Naive thymus-derived CD8-positive, alpha-beta T cell (primary cell): ENCODE data around the gene SIGLEC15. TPM values are rescaled to one million over a fixed set of nuclear protein-coding genes. Genes with fewer than 3 reads are reported as not detected.
"Not testable (repeated sequence)": the region's sequence is repeated elsewhere in the genome, so short reads cannot be mapped to it uniquely, and the experiment has no call there.

Experiments used
- ATAC-seq, 2 donors: fragments of 150-1000 bp; cut with Tn5 transposase in 1 of 2; sonication (Bioruptor Pico), chemical (Tn5 transposase) in 1 of 2; 1 replicate in 1 of 2; 2 replicates in 1 of 2; pipeline ENCODE4 v1.10.0; 2021; ENCODE audit warnings: mild to moderate bottlenecking in 2 of 2, moderate library complexity in 2 of 2
- POLR2A ChIA-PET: fragments of 350-600 bp; sonication (Branson Sonifier 250); formaldehyde crosslinking; loops from one replicate; lab custom pipeline; 2021; ENCODE audit warnings: antibody characterized with exemption; lab: Charles Lee
- DNase-seq, 10 donors: peaks; one replicate each; pipeline versions ENCODE4 v3.0.0 to v3.0.0-alpha.2; 2020 to 2022
- H3K27ac Mint-ChIP-seq, 10 donors: one replicate each; pipeline ENCODE4 v1.8.0; 2020 to 2022; ENCODE audit warnings: mild to moderate bottlenecking in 10 of 10, mixed read lengths in 10 of 10, moderate library complexity in 4 of 10, inconsistent platforms in 1 of 10
- H3K27me3 Mint-ChIP-seq, 5 donors: one replicate each; pipeline ENCODE4 v1.8.0; 2021 to 2022; ENCODE audit warnings: mixed read lengths in 5 of 5
- H3K36me3 Mint-ChIP-seq, 3 donors: one replicate each; pipeline ENCODE4 v1.8.0; 2020 to 2022; ENCODE audit warnings: mixed read lengths in 3 of 3, mild to moderate bottlenecking in 2 of 3, inconsistent platforms in 1 of 3
- H3K4me1 Mint-ChIP-seq, 4 donors: one replicate each; pipeline ENCODE4 v1.8.0; 2021 to 2022; ENCODE audit warnings: mixed read lengths in 4 of 4
- H3K4me3 Mint-ChIP-seq, 10 donors: one replicate each; pipeline ENCODE4 v1.8.0; 2020 to 2022; ENCODE audit warnings: mild to moderate bottlenecking in 10 of 10, mixed read lengths in 10 of 10, moderate library complexity in 6 of 10, inconsistent platforms in 1 of 10
- H3K9me3 Mint-ChIP-seq, 9 donors: one replicate each; pipeline ENCODE4 v1.8.0; 2020 to 2022; ENCODE audit warnings: mixed read lengths in 9 of 9, mild to moderate bottlenecking in 3 of 9, inconsistent platforms in 1 of 9, moderate library complexity in 1 of 9
- polyA plus RNA-seq, 3 donors: library from polyadenylated mRNA; unstranded; fragments of 300-500 nt; fragmentation: Illumina TruSeq; gene quantifications; one replicate each; pipeline ENCODE4 v1.2.3, GENCODE V29; 2021
- total RNA-seq, 8 experiments: library from RNA in 2 of 8; stranded (reverse) in 2 of 8; gene quantifications; one replicate each; pipeline ENCODE4 v1.2.3 and lab custom pipeline; 2021 to 2026

Gene SIGLEC15
- total and polyA plus RNA-seq, 5 experiments from 2014 or later: not detected

GRCh38 chr18:45826084-45826483 is 609 bp downstream of the SIGLEC15 start:
- ATAC-seq (no peak), DNase-seq (no peak)
- Mint-ChIP-seq H3K27ac (peak overlapping the region in 1 of 10 donors; percentile 71), H3K9me3 (peaks cover 0 to 4% (median 0%) of the 10 kb centered on the region in 9 donors), H3K4me1 (peaks cover 22 to 40% (median 36%) of the 10 kb centered on the region in 4 donors), H3K27me3 (peaks cover under 1 to 13% (median 4%) of the 10 kb centered on the region in 5 donors), H3K4me3 (peak overlapping the region in 1 of 10 donors; percentile 48), H3K36me3 (peaks cover 0 to 2% (median 0%) of the 10 kb centered on the region in 3 donors)
- POLR2A ChIA-PET: no interaction called here

- Mint-ChIP-seq H3K27me3 (peaks cover 4 to 15% (median 6%) of the 10 kb centered on the region in 5 donors), H3K4me1 (peaks cover 22 to 40% (median 36%) of the 10 kb centered on the region in 4 donors)
- H3K4me3 Mint-ChIP-seq, H3K9me3 Mint-ChIP-seq, ATAC-seq, H3K27ac Mint-ChIP-seq, POLR2A ChIA-PET, DNase-seq, H3K36me3 Mint-ChIP-seq: not testable (repeated sequence)
Observed at GRCh38 chr18:45826716-45827115, 1.2 kb downstream of the SIGLEC15 start.

- peak overlapping the region in 1 of 10 donors; percentile 20 for H3K4me3 Mint-ChIP-seq
- ATAC-seq: no peak
- H3K27ac Mint-ChIP-seq: peak overlapping the region in 3 of 10 donors; percentile 18 to 71 (median 37)
- peaks cover 5 to 33% (median 6%) of the 10 kb centered on the region in 5 donors for H3K27me3 Mint-ChIP-seq
- POLR2A ChIA-PET: no interaction called here
- no peaks in the 10 kb centered on the region for H3K9me3 Mint-ChIP-seq
- DNase-seq: no peak
- peaks cover 22 to 39% (median 36%) of the 10 kb centered on the region in 4 donors for H3K4me1 Mint-ChIP-seq
- no peaks in the 10 kb centered on the region for H3K36me3 Mint-ChIP-seq
Observed at GRCh38 chr18:45828917-45829811, 3.7 kb downstream of the SIGLEC15 start.

- H3K4me1 Mint-ChIP-seq: peaks cover 18 to 32% (median 30%) of the 10 kb centered on the region in 4 donors
- peaks cover 0 to 1% (median 0%) of the 10 kb centered on the region in 3 donors for H3K36me3 Mint-ChIP-seq
- POLR2A ChIA-PET: no interaction called here
- H3K9me3 Mint-ChIP-seq: no peaks in the 10 kb centered on the region
- ATAC-seq (no peak), DNase-seq (no peak)
- no peak overlapping the region for H3K4me3 Mint-ChIP-seq
- H3K27me3 Mint-ChIP-seq: peaks cover 5 to 39% (median 9%) of the 10 kb centered on the region in 5 donors
- H3K27ac Mint-ChIP-seq: peak overlapping the region in 3 of 10 donors; percentile 18 to 71 (median 37)
Observed at GRCh38 chr18:45829855-45830254, 4.4 kb downstream of the SIGLEC15 start.

GRCh38 chr18:45830917-45831316 is 5.4 kb downstream of the SIGLEC15 start:
- ATAC-seq: no peak
- no peak overlapping the region for H3K27ac Mint-ChIP-seq
- POLR2A ChIA-PET: no interaction called here

GRCh38 chr18:45833846-45834245 is 8.4 kb downstream of the SIGLEC15 start:
- ATAC-seq: no peak
- H3K4me3 Mint-ChIP-seq: no peak overlapping the region
- H3K9me3 Mint-ChIP-seq: no peaks in the 10 kb centered on the region
- no peak for DNase-seq
- peaks cover 18 to 67% (median 32%) of the 10 kb centered on the region in 5 donors for H3K27me3 Mint-ChIP-seq
- H3K4me1 Mint-ChIP-seq: peaks cover 5 to 17% (median 13%) of the 10 kb centered on the region in 4 donors
- POLR2A ChIA-PET: no interaction called here
- H3K36me3 Mint-ChIP-seq: peaks cover 0 to 3% (median 2%) of the 10 kb centered on the region in 3 donors
- H3K27ac Mint-ChIP-seq: peak overlapping the region in 1 of 10 donors; percentile 57

More at GRCh38 chr18:45830917-45831316, 5.4 kb downstream of the SIGLEC15 start:
- DNase-seq: no peak
- Mint-ChIP-seq H3K4me3 (no peak overlapping the region), H3K9me3 (no peaks in the 10 kb centered on the region), H3K36me3 (peaks cover 0 to 3% (median 2%) of the 10 kb centered on the region in 3 donors), H3K27me3 (peaks cover 12 to 50% (median 18%) of the 10 kb centered on the region in 5 donors), H3K4me1 (peaks cover 11 to 23% (median 22%) of the 10 kb centered on the region in 4 donors)

- H3K27ac Mint-ChIP-seq: peak overlapping the region in 1 of 10 donors; percentile 57
- H3K4me1 Mint-ChIP-seq: peaks cover 3 to 16% (median 13%) of the 10 kb centered on the region in 4 donors
- peaks cover 0 to 3% (median 2%) of the 10 kb centered on the region in 3 donors for H3K36me3 Mint-ChIP-seq
- DNase-seq (no peak), ATAC-seq (no peak)
- peaks cover 19 to 72% (median 35%) of the 10 kb centered on the region in 5 donors for H3K27me3 Mint-ChIP-seq
- POLR2A ChIA-PET: no interaction called here
- no peaks in the 10 kb centered on the region for H3K9me3 Mint-ChIP-seq
- no peak overlapping the region for H3K4me3 Mint-ChIP-seq
Observed at GRCh38 chr18:45834306-45834705, 8.8 kb downstream of the SIGLEC15 start.

- DNase-seq (no peak), ATAC-seq (no peak)
- peaks cover 1 to 15% (median 12%) of the 10 kb centered on the region in 4 donors for H3K4me1 Mint-ChIP-seq
- H3K36me3 Mint-ChIP-seq: peaks cover 0 to 3% (median 2%) of the 10 kb centered on the region in 3 donors
- H3K4me3 Mint-ChIP-seq: peak overlapping the region in 4 of 10 donors; percentile 0 to 69 (median 30)
- H3K9me3 Mint-ChIP-seq: no peaks in the 10 kb centered on the region
- POLR2A ChIA-PET: no interaction called here
- H3K27ac Mint-ChIP-seq: no peak overlapping the region
- H3K27me3 Mint-ChIP-seq: peaks cover 19 to 77% (median 42%) of the 10 kb centered on the region in 5 donors
Observed at GRCh38 chr18:45835057-45835636, 9.7 kb downstream of the SIGLEC15 start.

DNA sequence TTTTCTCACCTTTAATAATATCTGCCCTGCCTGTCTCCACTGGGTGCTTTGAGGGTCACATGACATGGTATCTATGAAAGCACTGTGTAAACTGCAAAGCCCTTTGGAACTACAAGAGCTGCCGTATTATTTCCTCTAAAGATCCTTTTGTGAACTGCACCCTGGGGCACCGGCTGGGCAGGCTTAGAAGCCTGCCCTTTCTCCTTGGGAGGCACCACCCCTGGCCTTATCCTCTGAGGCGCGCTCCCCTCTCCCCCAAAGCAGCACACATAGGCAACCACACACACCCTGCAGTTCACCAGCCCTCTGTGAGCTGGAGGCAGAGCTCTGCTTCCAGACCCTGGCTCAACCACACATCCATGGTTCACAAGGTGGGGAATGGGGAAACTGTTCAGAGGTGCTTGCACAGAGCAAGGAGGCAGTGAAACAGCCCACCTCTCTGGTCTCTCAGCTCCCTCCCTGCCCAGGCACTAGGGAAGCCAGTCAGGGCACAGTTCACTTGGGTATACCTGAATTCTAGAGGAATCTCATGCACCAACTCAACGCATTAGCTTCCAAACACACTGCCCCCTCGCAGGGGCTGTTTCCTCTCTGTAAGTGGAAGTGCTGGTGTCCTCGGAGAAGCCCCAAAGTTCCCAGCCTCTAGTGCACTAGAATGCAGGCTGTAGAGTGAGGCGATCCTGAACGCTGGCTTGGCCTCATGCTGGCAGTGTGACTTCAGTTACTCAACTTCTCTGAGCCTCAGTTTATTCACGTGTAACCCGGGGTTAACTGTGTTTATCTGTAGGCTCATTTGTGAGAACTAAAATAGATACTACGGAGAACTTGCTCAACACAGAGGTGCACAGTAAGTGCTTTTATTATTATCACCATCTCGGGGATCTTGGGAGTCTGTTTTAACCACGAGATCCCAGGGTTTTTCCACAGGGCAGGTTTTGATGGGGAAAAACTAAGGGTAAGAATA is 11.0 kb downstream of the SIGLEC15 start:
- Mint-ChIP-seq H3K9me3 (no peaks in the 10 kb centered on the region), H3K4me3 (peak overlapping the region; percentile 19 to 69 (median 65)), H3K36me3 (peaks cover 0 to 3% (median 2%) of the 10 kb centered on the region in 3 donors), H3K4me1 (peaks cover 4 to 15% (median 12%) of the 10 kb centered on the region in 4 donors), H3K27me3 (peaks cover 17 to 71% (median 41%) of the 10 kb centered on the region in 5 donors), H3K27ac (no peak overlapping the region)
- POLR2A ChIA-PET: no interaction called here
- ATAC-seq (no peak), DNase-seq (no peak)

- H3K27me3 Mint-ChIP-seq: peaks cover 16 to 61% (median 39%) of the 10 kb centered on the region in 5 donors
- peaks cover 4 to 15% (median 12%) of the 10 kb centered on the region in 4 donors for H3K4me1 Mint-ChIP-seq
- peak overlapping the region in 6 of 10 donors; percentile 27 to 79 (median 66) for H3K4me3 Mint-ChIP-seq
- no peaks in the 10 kb centered on the region for H3K9me3 Mint-ChIP-seq
- peak; percentile 74 to 84 for ATAC-seq
- H3K27ac Mint-ChIP-seq: no peak overlapping the region
- POLR2A ChIA-PET: interaction anchor here (0.6 kb wide), 1 partner anchor 172 kb away, joined by 7 read pairs; no protein-coding TSS in a partner anchor
- peaks cover 0 to 3% (median 2%) of the 10 kb centered on the region in 3 donors for H3K36me3 Mint-ChIP-seq
- peak in 8 of 10 donors; percentile 16 to 46 (median 27) for DNase-seq
Observed at GRCh38 chr18:45837283-45838070, 12.0 kb downstream of the SIGLEC15 start.
